ENCODE measurements around the gene FAM222A. TPM values are rescaled to one million over a fixed set of nuclear protein-coding genes. Genes with fewer than 3 reads are reported as not detected.

FAM222A gene
- total RNA-seq, 3 donors from 2014 or later (not counting 1 experiment from before 2014, with no cell fraction given): 3.1 to 6.6 (median 4.0) TPM

DNA sequence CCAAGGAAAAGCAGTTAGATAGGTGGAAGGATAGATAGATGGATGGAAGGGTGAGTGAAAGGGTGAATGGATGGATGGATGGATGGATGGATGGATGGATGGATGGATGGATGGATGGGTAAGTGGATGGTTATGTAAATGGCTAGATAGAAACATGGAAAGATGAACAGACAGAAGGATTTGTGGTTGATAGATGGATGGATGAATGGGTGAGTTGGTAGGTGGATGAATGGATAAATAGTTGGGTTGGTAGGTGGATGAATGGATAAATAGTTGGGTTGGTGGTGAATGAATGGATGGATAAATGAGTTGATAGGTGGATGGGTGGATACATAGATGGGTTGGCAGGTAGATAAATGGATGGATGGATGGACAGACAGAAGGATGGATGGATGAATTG, 30.3 kb upstream of the FAM222A start:
- H3K4me1 ChIP-seq (ENCODE audit: control insufficient read depth, insufficient read depth, low read length): no peaks in the 10 kb centered on the region
- H3K9me3 ChIP-seq (ENCODE audit: control insufficient read depth, insufficient read depth, low read length): no peaks in the 10 kb centered on the region
- no peaks in the 10 kb centered on the region for H3K9me3 Mint-ChIP-seq
- no peak overlapping the region for H3K4me3 Mint-ChIP-seq
- H3K27ac Mint-ChIP-seq: no peak overlapping the region
- H3K4me1 Mint-ChIP-seq: no peaks in the 10 kb centered on the region
- no peak for TF ChIP-seq CTCF (IDR thresholded peaks at IDR 0.05)
- H3K4me3 ChIP-seq (ENCODE audit: low read length): no peak overlapping the region
- no peaks in the 10 kb centered on the region for H3K36me3 ChIP-seq (ENCODE audit: control insufficient read depth, insufficient read depth, low read length)
- no peaks in the 10 kb centered on the region for H3K36me3 Mint-ChIP-seq
- DNase-seq (no peak), ATAC-seq (no peak)
- intact Hi-C loops (cut with micrococcal nuclease): no loop called here
- no peak overlapping the region for H3K27ac ChIP-seq (ENCODE audit: low read length)
- H3K27me3 Mint-ChIP-seq (ENCODE audit: low read depth in 2 of 2): peaks cover 0 to 5% of the 10 kb centered on the region in 2 donors
- H3K27me3 ChIP-seq (ENCODE audit: control insufficient read depth, insufficient read depth, low read length): no peaks in the 10 kb centered on the region

GRCh38 chr12:109685574-109686447, 27.8 kb upstream of the FAM222A start:
- Mint-ChIP-seq H3K9me3 (no peaks in the 10 kb centered on the region), H3K36me3 (no peaks in the 10 kb centered on the region), H3K27me3 (ENCODE audit: low read depth in 2 of 2) (peaks cover 0 to 5% of the 10 kb centered on the region in 2 donors), H3K27ac (no peak overlapping the region), H3K4me1 (no peaks in the 10 kb centered on the region), H3K4me3 (no peak overlapping the region)
- Histone ChIP-seq H3K36me3 (ENCODE audit: control insufficient read depth, insufficient read depth, low read length) (no peaks in the 10 kb centered on the region), H3K4me3 (ENCODE audit: low read length) (no peak overlapping the region), H3K4me1 (ENCODE audit: control insufficient read depth, insufficient read depth, low read length) (no peaks in the 10 kb centered on the region), H3K9me3 (ENCODE audit: control insufficient read depth, insufficient read depth, low read length) (no peaks in the 10 kb centered on the region), H3K27ac (ENCODE audit: low read length) (no peak overlapping the region), H3K27me3 (ENCODE audit: control insufficient read depth, insufficient read depth, low read length) (no peaks in the 10 kb centered on the region)
- 89% methylated on average over 10 of the region's 10 CpGs for WGBS (ENCODE audit: insufficient coverage)
- ATAC-seq (no peak), DNase-seq (no peak)
- TF ChIP-seq CTCF (IDR thresholded peaks at IDR 0.05): no peak
- intact Hi-C loops (cut with micrococcal nuclease): no loop called here

DNA sequence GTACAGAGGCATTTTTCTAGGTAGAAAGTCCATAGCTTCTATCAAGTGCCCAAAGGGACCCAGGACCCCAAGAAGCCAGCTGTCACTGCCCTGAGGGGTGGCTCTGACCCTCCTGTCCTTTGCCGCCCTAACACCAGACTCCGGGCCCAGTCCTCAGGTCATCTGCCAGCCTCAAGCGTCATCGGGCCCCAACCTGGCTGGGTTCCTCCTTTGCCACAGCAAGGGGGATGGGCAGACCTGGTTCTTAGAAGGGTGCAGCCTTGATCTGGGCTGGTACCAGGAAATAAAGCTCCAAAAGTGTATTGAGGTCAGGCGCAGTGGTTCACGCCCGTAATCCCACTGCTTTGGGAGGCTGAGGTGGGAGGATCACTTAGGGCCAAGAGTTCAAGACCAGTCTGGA, 27.1 kb upstream of the FAM222A start:
- no peaks in the 10 kb centered on the region for H3K36me3 ChIP-seq (ENCODE audit: control insufficient read depth, insufficient read depth, low read length)
- Mint-ChIP-seq H3K9me3 (no peaks in the 10 kb centered on the region), H3K4me3 (no peak overlapping the region), H3K27me3 (ENCODE audit: low read depth in 2 of 2) (peaks cover 0 to 5% of the 10 kb centered on the region in 2 donors), H3K4me1 (no peaks in the 10 kb centered on the region), H3K36me3 (no peaks in the 10 kb centered on the region), H3K27ac (no peak overlapping the region)
- H3K9me3 ChIP-seq (ENCODE audit: control insufficient read depth, insufficient read depth, low read length): no peaks in the 10 kb centered on the region
- no peaks in the 10 kb centered on the region for H3K4me1 ChIP-seq (ENCODE audit: control insufficient read depth, insufficient read depth, low read length)
- H3K27me3 ChIP-seq (ENCODE audit: control insufficient read depth, insufficient read depth, low read length): no peaks in the 10 kb centered on the region
- 88% methylated on average over 7 of the region's 7 CpGs for WGBS (ENCODE audit: insufficient coverage)
- ATAC-seq (no peak), DNase-seq (no peak)
- no peak overlapping the region for H3K27ac ChIP-seq (ENCODE audit: low read length)
- intact Hi-C loops (cut with micrococcal nuclease): no loop called here
- no peak for TF ChIP-seq CTCF (IDR thresholded peaks at IDR 0.05)
- no peak overlapping the region for H3K4me3 ChIP-seq (ENCODE audit: low read length)

DNA sequence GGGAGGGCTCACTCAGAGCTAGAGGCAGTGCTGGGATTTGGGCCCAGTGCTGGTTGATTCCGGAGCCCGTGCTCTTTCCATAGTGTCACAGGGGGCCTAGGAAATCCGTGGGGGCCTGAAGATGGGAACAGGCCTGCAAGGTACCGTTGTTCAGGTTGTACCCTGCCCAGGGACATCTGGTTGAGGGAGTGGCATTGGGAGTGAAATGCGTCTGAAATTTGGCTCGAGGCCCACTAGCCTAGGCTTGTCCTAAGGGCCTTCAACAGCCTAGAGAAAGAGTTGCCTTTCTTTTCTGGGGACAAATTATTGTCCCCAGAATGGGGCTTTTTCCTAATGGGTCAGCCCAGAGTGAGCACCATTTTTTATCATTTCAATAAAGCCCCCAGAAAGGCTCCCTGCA, 26.4 kb upstream of the FAM222A start:
- Histone ChIP-seq H3K4me3 (ENCODE audit: low read length) (no peak overlapping the region), H3K27ac (ENCODE audit: low read length) (no peak overlapping the region), H3K27me3 (ENCODE audit: control insufficient read depth, insufficient read depth, low read length) (no peaks in the 10 kb centered on the region), H3K36me3 (ENCODE audit: control insufficient read depth, insufficient read depth, low read length) (no peaks in the 10 kb centered on the region), H3K4me1 (ENCODE audit: control insufficient read depth, insufficient read depth, low read length) (no peaks in the 10 kb centered on the region), H3K9me3 (ENCODE audit: control insufficient read depth, insufficient read depth, low read length) (no peaks in the 10 kb centered on the region)
- ATAC-seq (no peak), DNase-seq (no peak)
- H3K36me3 Mint-ChIP-seq: no peaks in the 10 kb centered on the region
- intact Hi-C loops (cut with micrococcal nuclease): no loop called here
- H3K27me3 Mint-ChIP-seq (ENCODE audit: low read depth in 2 of 2): peaks cover under 1 to 5% of the 10 kb centered on the region in 2 donors
- WGBS (ENCODE audit: insufficient coverage): 89% methylated on average over 6 of the region's 6 CpGs
- no peaks in the 10 kb centered on the region for H3K9me3 Mint-ChIP-seq
- no peak for TF ChIP-seq CTCF (IDR thresholded peaks at IDR 0.05)
- no peak overlapping the region for H3K4me3 Mint-ChIP-seq
- no peak overlapping the region for H3K27ac Mint-ChIP-seq
- no peaks in the 10 kb centered on the region for H3K4me1 Mint-ChIP-seq

Measured in natural killer cell (primary cell).